Measurements from ENCODE around the gene PPP1R14D.

- TF ChIP-seq, protein P1, sequence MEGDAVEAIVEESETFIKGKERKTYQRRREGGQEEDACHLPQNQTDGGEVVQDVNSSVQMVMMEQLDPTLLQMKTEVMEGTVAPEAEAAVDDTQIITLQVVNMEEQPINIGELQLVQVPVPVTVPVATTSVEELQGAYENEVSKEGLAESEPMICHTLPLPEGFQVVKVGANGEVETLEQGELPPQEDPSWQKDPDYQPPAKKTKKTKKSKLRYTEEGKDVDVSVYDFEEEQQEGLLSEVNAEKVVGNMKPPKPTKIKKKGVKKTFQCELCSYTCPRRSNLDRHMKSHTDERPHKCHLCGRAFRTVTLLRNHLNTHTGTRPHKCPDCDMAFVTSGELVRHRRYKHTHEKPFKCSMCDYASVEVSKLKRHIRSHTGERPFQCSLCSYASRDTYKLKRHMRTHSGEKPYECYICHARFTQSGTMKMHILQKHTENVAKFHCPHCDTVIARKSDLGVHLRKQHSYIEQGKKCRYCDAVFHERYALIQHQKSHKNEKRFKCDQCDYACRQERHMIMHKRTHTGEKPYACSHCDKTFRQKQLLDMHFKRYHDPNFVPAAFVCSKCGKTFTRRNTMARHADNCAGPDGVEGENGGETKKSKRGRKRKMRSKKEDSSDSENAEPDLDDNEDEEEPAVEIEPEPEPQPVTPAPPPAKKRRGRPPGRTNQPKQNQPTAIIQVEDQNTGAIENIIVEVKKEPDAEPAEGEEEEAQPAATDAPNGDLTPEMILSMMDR (IDR thresholded peaks at IDR 0.05; ENCODE audit: poor library complexity, severe bottlenecking), result no peak
- TF ChIP-seq TAF1 (IDR thresholded peaks at IDR 0.05; ENCODE audit: low read depth), result no peak
- TF ChIP-seq, protein P2, sequence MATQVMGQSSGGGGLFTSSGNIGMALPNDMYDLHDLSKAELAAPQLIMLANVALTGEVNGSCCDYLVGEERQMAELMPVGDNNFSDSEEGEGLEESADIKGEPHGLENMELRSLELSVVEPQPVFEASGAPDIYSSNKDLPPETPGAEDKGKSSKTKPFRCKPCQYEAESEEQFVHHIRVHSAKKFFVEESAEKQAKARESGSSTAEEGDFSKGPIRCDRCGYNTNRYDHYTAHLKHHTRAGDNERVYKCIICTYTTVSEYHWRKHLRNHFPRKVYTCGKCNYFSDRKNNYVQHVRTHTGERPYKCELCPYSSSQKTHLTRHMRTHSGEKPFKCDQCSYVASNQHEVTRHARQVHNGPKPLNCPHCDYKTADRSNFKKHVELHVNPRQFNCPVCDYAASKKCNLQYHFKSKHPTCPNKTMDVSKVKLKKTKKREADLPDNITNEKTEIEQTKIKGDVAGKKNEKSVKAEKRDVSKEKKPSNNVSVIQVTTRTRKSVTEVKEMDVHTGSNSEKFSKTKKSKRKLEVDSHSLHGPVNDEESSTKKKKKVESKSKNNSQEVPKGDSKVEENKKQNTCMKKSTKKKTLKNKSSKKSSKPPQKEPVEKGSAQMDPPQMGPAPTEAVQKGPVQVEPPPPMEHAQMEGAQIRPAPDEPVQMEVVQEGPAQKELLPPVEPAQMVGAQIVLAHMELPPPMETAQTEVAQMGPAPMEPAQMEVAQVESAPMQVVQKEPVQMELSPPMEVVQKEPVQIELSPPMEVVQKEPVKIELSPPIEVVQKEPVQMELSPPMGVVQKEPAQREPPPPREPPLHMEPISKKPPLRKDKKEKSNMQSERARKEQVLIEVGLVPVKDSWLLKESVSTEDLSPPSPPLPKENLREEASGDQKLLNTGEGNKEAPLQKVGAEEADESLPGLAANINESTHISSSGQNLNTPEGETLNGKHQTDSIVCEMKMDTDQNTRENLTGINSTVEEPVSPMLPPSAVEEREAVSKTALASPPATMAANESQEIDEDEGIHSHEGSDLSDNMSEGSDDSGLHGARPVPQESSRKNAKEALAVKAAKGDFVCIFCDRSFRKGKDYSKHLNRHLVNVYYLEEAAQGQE (IDR thresholded peaks at IDR 0.05; ENCODE audit: borderline replicate concordance), result no peak
- TF ChIP-seq EP300 (conservative IDR thresholded peaks at IDR 0.05; ENCODE audit: poor library complexity, severe bottlenecking), result no peak
- TF ChIP-seq POLR2AphosphoS5 (IDR thresholded peaks at IDR 0.05), result no peak
Observed at GRCh38 chr15:40845511-40846284, 17.2 kb upstream of the PPP1R14D start.

All from neural cell (in vitro differentiated cells).